GM12891 (cell line): ENCODE data around the gene PIK3R2.

Source experiments
- DNase-seq: peaks from one replicate; pipeline ENCODE4 v3.0.0; 2011; ENCODE audit warnings: low spot score; ENCODE audit not compliant: insufficient read length
- FAIRE-seq: peaks from 2 replicates; lab custom pipeline; 2011; peaks lifted over from hg19 to GRCh38; lab: Jason Lieb, UNC
- PAX5 ChIP-seq: IDR thresholded peaks from 2 replicates; pipeline ENCODE4 v1.6.1; 2011; ENCODE audit warnings: low read length, moderate library complexity, mild to moderate bottlenecking; ENCODE audit not compliant: insufficient read depth, severe bottlenecking
- POLR2A ChIP-seq: IDR thresholded peaks from 2 replicates; pipeline ENCODE4 v1.6.1; 2011; ENCODE audit warnings: low read depth, low read length, control low read depth
- POLR2AphosphoS5 ChIP-seq: IDR thresholded peaks from 2 replicates; pipeline ENCODE4 v1.6.1; 2011; ENCODE audit warnings: low read depth, low read length, control low read depth
- POU2F2 ChIP-seq: IDR thresholded peaks from 2 replicates; pipeline ENCODE4 v1.6.1; 2011; ENCODE audit warnings: low read depth, mild to moderate bottlenecking, control low read depth, low read length, moderate library complexity
- SPI1 ChIP-seq: IDR thresholded peaks from 2 replicates; pipeline ENCODE4 v1.6.1; 2011; ENCODE audit warnings: low read depth, low read length, control low read depth
- TAF1 ChIP-seq: IDR thresholded peaks from 2 replicates; pipeline ENCODE4 v1.6.1; 2011; ENCODE audit warnings: low read depth, low read length, control low read depth

PIK3R2 gene

DNA sequence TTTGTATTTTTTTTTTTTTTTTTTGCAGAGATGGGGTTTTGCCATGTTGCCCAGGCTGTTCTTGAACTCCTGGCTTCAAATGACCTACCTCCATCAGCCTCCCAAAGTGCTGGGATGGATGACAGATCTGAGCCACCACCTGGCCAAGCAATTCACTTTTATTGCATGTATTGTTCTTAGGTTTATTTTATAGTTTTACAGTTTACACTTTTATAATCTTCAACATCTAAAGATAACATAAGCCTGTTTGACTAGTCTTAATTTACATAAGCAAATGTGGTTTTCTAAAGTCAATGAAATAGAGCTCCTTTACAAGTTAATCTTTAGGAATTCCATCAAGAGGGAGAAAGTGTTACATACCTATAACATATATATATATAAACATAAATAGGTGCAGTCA lies 30.6 kb downstream of the PIK3R2 start:
- FAIRE-seq (no peak), DNase-seq (no peak)
- TF ChIP-seq POU2F2 = no peak
- no peak for TF ChIP-seq POLR2A
- TF ChIP-seq POLR2AphosphoS5 = no peak
- TF ChIP-seq PAX5 = no peak
- no peak for TF ChIP-seq SPI1
- TF ChIP-seq TAF1 = no peak

DNA sequence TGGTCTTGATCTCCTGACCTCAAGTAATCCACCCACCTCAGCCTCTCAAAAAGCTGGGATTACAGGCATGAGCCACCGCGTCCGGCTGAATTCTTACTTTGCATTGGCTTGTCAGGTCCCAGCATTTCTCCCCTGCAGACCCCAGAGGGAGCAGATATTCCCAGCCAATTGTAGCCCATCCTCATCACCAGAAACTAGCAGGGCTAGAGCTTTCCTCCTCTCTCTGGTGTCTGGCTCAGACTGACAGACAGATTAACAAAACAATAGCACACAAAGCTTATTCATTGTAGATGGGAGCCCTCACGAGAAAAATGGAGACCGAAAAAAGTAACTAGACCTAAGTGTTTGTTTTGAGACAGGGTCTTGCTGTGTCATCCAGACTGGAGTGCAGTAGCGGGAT lies 32.6 kb downstream of the PIK3R2 start:
- no peak for FAIRE-seq
- DNase-seq = no peak
- TF ChIP-seq POLR2AphosphoS5 (no peak), POU2F2 (no peak), SPI1 (no peak), POLR2A (no peak), TAF1 (no peak), PAX5 (no peak)

DNA sequence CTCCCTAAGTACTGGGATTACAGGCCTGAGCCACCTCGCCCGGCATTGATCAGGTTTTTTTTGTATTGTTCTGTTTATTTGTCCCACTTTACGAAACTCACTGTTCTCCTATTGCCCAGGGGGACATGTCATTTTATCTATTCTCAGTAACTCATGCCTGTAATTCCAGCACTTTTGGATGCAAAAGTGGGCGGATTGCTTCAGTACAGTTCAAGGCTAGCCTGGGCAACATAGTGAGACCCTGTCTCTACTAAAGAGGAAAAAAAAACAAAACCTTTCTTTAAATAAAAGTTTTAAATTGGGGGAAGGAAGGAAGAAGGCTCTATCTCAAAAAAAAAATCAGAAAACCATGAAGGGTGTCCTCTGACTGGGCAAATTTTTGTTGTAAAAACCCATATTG lies 37.3 kb downstream of the PIK3R2 start:
- FAIRE-seq (no peak), DNase-seq (no peak)
- no peak for TF ChIP-seq POU2F2
- TF ChIP-seq POLR2AphosphoS5 = no peak
- TF ChIP-seq PAX5 = no peak
- no peak for TF ChIP-seq TAF1
- TF ChIP-seq POLR2A = no peak
- no peak for TF ChIP-seq SPI1

DNA sequence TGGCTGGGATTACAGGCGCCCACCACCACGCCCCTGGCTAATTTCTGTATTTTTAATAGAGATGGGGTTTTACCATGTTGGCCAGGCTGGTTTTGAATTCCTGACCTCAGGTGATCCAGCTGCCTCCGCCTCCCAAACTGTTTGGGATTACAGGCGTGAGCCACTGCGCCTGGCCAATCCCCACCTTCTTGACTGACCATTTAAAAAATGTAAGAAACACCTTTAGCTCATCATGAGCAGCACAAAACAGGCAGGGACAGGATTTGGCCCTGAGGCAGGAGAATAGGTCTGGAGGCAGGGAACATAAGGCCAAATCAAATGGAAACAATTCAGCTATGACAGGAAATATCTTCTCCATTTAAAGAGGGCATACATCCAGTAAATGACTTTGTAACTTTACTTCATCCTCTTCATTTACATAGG lies 38.7 kb downstream of the PIK3R2 start:
- peak; percentile 58 for FAIRE-seq
- TF ChIP-seq PAX5 (no peak), POLR2A (no peak)
- DNase-seq = no peak

DNA sequence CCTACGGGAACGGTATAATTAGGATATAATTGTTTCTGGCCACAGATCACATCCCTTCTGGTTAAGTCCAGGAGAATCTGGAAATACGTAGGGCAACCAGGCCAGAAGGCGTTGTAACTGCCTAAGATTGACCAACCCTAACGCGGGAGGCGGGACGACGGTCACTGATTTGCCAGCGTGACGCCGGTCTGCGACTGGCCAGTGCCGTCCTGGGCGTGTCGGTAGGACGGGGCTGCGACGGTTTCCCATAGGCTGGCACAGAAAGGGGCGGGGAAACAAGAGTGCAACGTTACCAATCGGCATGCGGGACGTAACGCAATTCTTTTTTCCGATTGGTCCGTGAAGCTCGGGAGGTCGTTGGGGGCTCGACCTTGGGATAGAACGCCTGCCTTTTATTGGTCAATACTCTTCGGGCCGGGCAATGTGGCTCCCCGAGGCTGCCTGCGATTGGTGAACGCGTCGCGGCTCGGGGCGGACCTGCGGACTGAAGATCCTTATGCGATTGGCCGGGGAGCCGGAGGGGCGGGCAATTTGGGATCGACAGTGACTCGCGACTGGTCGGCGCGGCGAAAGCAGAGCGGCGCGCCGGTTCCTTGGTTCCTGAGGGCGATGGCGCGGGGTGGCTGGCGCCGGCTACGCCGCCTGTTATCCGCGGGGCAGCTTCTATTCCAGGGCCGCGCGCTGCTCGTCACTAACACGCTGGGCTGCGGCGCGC lies 39.9 kb downstream of the PIK3R2 start, which contains the start of gene MPV17L2:
MPV17L2 (plus strand) TSS at position 546 of the 715 bp plus-strand sequence; CDS start at position 610, 64 bp downstream.
- TF ChIP-seq POLR2A (peak; percentile 18; the same call in 1 of the 2 replicates), TAF1 (peak; percentile 60), POU2F2 (no peak)
- FAIRE-seq = peak; percentile 100
- peak; percentile 94 for DNase-seq

DNA sequence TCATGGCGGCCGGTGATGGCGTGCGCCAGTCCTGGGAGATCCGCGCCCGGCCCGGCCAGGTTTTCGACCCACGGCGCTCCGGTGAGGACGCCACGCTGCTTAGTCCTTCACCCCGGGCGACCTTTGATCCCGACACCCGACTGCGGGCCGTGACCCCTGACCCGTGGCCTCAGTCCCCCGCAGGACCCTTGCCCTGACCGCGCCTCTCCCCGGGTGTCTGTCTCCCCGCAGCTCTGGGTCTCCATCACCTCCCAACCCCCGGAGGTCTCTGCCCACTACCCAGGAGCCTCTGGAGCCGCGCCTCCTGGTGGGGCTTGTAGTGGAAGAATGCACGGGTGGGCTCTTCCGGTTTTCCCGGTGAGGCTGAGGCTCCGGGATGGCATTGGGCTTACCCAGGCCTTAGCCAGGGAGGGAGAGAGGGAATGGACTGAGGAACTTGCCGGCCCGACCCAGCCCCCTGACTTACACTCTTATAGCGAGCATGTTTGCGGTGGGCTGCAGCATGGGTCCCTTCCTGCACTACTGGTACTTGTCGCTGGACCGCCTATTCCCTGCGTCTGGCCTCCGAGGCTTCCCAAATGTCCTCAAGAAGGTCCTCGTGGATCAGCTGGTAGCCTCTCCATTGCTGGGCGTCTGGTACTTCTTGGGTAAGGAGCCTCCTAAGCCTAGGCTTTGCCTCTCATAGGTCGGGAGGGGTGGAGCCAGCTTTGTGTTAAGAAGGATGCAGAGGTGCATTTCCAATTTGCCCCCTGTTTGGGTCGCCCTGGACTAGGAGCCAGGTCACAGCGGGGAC lies 40.6 kb downstream of the PIK3R2 start:
- FAIRE-seq (no peak), DNase-seq (no peak)
- TF ChIP-seq TAF1 (no peak), POU2F2 (no peak), POLR2A (no peak), PAX5 (no peak), SPI1 (no peak), POLR2AphosphoS5 (no peak)

DNA sequence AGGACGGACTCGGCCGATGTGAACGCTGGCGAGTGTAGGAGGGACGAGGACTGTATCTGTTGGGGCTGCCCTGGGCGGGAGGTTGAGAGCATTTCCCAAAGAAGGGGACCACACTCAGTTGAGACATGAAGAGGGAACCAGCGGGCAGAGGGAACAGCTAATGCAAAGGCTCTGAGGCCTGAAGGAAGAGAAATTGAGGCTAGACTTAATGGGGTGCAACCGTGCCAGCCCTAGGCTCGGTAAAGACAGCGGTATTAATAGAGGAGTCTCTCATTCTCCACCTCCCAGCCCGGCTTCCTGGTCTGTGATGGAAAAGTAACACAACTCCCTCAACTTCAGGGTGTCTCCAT lies 41.2 kb downstream of the PIK3R2 start:
- DNase-seq (no peak), FAIRE-seq (no peak)
- TF ChIP-seq TAF1 (no peak), POLR2AphosphoS5 (no peak), PAX5 (no peak), POLR2A (no peak), SPI1 (no peak), POU2F2 (no peak)

DNA sequence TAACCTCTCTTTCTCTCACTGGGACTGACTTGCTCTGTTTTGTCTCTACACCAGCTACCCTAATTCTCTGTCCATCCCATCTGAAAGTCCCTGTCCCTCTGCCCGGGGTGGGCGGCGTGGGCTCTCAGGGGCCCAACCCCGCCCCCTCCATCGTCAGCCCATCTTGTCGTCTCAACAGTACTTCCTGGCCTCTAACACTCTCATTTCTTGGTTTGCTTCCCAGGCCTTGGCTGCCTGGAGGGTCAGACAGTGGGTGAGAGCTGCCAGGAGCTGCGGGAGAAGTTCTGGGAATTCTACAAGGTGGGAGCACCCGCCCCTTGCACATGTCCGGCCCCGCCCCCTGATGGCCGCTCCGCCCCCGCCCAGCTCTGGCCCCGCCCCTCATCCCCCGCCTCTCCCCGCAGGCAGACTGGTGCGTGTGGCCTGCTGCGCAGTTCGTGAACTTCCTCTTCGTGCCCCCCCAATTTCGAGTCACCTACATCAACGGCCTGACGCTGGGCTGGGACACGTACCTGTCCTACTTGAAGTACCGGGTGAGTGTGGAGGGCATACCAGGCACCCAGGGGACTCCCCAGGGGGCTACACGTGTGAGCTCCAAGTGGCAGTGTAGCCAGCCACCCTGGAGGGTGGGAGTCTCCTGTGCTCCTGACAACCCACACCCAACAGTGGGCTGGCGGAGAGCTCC lies 41.7 kb downstream of the PIK3R2 start:
- FAIRE-seq = peak; percentile 69

DNA sequence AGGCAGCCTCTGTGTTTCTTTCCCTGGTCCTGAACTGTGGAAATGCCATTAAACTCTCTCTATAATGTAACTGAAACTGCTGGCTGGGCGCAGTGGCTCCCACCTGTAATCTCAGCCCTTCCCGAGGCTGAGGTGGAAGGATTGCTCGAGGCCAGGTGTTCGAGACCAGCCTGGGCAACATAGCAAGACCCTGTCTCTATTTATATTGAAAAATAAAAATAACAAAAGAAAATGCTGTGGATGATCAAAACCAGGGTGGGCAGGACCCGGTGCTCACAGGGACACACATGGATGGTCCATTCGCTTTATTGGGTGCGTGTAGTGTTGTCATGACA lies 43.5 kb downstream of the PIK3R2 start:
- TF ChIP-seq TAF1 (no peak), POLR2AphosphoS5 (no peak)
- no peak for DNase-seq
- FAIRE-seq = no peak

More for the DNA sequence above, 41.7 kb downstream of the PIK3R2 start:
- TF ChIP-seq POU2F2 (no peak), SPI1 (no peak), TAF1 (no peak)
- peak; percentile 56 for DNase-seq

DNA sequence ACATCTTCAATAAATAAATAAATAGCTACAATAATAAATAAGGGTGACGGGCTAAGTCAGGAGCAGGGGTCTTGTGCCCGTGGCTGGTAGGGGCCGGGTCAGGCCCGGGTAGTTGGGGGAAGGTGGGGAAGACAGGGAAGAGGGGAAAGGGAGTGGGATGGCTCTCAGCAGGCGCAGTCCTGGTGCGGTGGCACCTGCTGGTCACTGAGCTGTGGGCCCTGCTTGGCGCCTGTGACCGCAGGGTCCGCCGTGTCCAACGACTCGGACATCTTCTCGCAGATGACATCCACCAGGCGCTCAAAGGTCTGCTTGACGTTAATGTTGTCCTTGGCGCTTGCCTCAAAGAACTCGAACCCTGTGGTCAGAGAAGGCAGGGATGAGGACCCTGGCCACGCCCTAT lies 44.3 kb downstream of the PIK3R2 start:
- no peak for FAIRE-seq
- TF ChIP-seq PAX5 (no peak), POU2F2 (no peak), SPI1 (no peak), POLR2AphosphoS5 (no peak), POLR2A (no peak), TAF1 (no peak)
- DNase-seq = no peak
